ENCODE results near the gene RPL31.

The RPL31 gene

GRCh38 chr2:100976061-100976460, 26.0 kb upstream of the RPL31 start:
- DNase-seq = no peak

GRCh38 chr2:100976645-100977391, 25.3 kb upstream of the RPL31 start:
- no peak for DNase-seq

- DNase-seq = no peak
Observed at GRCh38 chr2:100977511-100977910, 24.6 kb upstream of the RPL31 start.

GRCh38 chr2:100978582-100979191, 23.4 kb upstream of the RPL31 start:
- no peak for DNase-seq

GRCh38 chr2:100980046-100980445, 22.0 kb upstream of the RPL31 start:
- no peak for DNase-seq

- no peak for DNase-seq
Observed at GRCh38 chr2:100981011-100981410, 21.1 kb upstream of the RPL31 start.

- no peak for DNase-seq
Observed at GRCh38 chr2:100982431-100982861, 19.6 kb upstream of the RPL31 start.

GRCh38 chr2:100983201-100983600, 18.9 kb upstream of the RPL31 start:
- no peak for DNase-seq

- DNase-seq = no peak
Observed at GRCh38 chr2:100983684-100984310, 18.3 kb upstream of the RPL31 start.

- peak; percentile 38 for DNase-seq
Observed at GRCh38 chr2:100984892-100985307, 17.2 kb upstream of the RPL31 start.

- DNase-seq = no peak
Observed at GRCh38 chr2:100986157-100986556, 15.9 kb upstream of the RPL31 start.

GRCh38 chr2:100987536-100987935, 14.6 kb upstream of the RPL31 start:
- DNase-seq = no peak

GRCh38 chr2:100987974-100988373, 14.1 kb upstream of the RPL31 start:
- DNase-seq = no peak

- DNase-seq = no peak
Observed at GRCh38 chr2:100988630-100989417, 13.3 kb upstream of the RPL31 start.

- DNase-seq = no peak
Observed at GRCh38 chr2:100989666-100990065, 12.4 kb upstream of the RPL31 start.

- DNase-seq = no peak
Observed at GRCh38 chr2:100990166-100990565, 11.9 kb upstream of the RPL31 start.

GRCh38 chr2:100990650-100991403, 11.3 kb upstream of the RPL31 start:
- DNase-seq = no peak

- DNase-seq = no peak
Observed at GRCh38 chr2:100991404-100991773, 10.7 kb upstream of the RPL31 start.

- no peak for DNase-seq
Observed at GRCh38 chr2:100992262-100992661, 9.8 kb upstream of the RPL31 start.

- no peak for DNase-seq
Observed at GRCh38 chr2:100993294-100993693, 8.8 kb upstream of the RPL31 start.

- no peak for DNase-seq
Observed at GRCh38 chr2:100995309-100996075, 6.6 kb upstream of the RPL31 start.
